H1 (cell line): ENCODE measurements around the gene ARHGDIG. TPM values are rescaled to one million over a fixed set of nuclear protein-coding genes. Genes with fewer than 3 reads are reported as not detected.

Experiments
- CBX5 ChIP-seq: fragments of 300-800, 300-1000 bp; sonication (generic); IDR thresholded peaks from 2 replicates; pipeline ENCODE4 v1.7.1; 2016; ENCODE audit warnings: antibody characterized with exemption, low read length, low read depth
- CHD7 ChIP-seq: fragments of 300-600 bp; sonication (generic); IDR thresholded peaks from 2 replicates; pipeline ENCODE4 v1.7.1; 2012; ENCODE audit warnings: low read length, moderate library complexity, mild to moderate bottlenecking, inconsistent platforms; ENCODE audit not compliant: insufficient replicate concordance
- HDAC2 ChIP-seq, 2 experiments: fragments of 300-600 bp in 1 of 2; sonication (generic) in 1 of 2; IDR thresholded peaks; 2 replicates each; pipeline ENCODE4 v1.6.1; 2011 to 2012; ENCODE audit warnings: low read depth in 2 of 2, low read length in 2 of 2, mild to moderate bottlenecking in 2 of 2, moderate library complexity in 2 of 2, borderline replicate concordance in 1 of 2, inconsistent platforms in 1 of 2
- HDAC6 ChIP-seq: IDR thresholded peaks from one replicate; pipeline ENCODE4 v1.7.1; 2012; ENCODE audit warnings: low read depth, mild to moderate bottlenecking, inconsistent platforms, low read length, moderate library complexity
- MAFK ChIP-seq: IDR thresholded peaks from 2 replicates; pipeline ENCODE4 v1.6.1; 2012; ENCODE audit warnings: low read depth, mild to moderate bottlenecking, improper control_type of control experiment, low read length
- RAD21 ChIP-seq, 2 experiments: IDR thresholded peaks in 1 of 2; conservative IDR thresholded peaks in 1 of 2; 2 replicates each; pipeline ENCODE4 v1.6.1; 2011; ENCODE audit warnings: low read depth in 2 of 2, low read length in 2 of 2, improper control_type of control experiment in 1 of 2, inconsistent platforms in 1 of 2, mild to moderate bottlenecking in 1 of 2, moderate library complexity in 1 of 2
- SIX5 ChIP-seq: IDR thresholded peaks from 2 replicates; pipeline ENCODE4 v1.6.1; 2011; ENCODE audit warnings: mild to moderate bottlenecking, low read depth, low read length
- SP1 ChIP-seq: IDR thresholded peaks from 2 replicates; pipeline ENCODE4 v1.6.1; 2011; ENCODE audit warnings: low read depth, low read length
- SP2 ChIP-seq: IDR thresholded peaks from 2 replicates; pipeline ENCODE4 v1.6.1; 2012; ENCODE audit warnings: mild to moderate bottlenecking, low read length, inconsistent platforms
- polyA plus RNA-seq, 7 experiments: library from polyadenylated mRNA; depleted of rRNA in 3 of 7; stranded (reverse) in 5 of 7; unstranded in 2 of 7; fragments of >200 nt in 5 of 7; fragments of 200-250 nt in 2 of 7; gene quantifications; 1 replicate in 5 of 7; 2 replicates in 1 of 7; 4 replicates in 1 of 7; pipeline versions ENCODE4 v1.2.1 to v1.2.3, GENCODE V29; 2011 to 2013; ENCODE audit warnings: missing spikeins in 2 of 7, mixed read lengths in 2 of 7
- total RNA-seq: library from RNA; stranded (reverse); fragmentation: NEBNext Ultra II Directional; extraction: Animal tissue kit (Norgen Biotek cat#: 25700); gene quantifications from 2 replicates; pipeline ENCODE4 v1.2.1, GENCODE V29; 2021
- TF ChIP-seq, protein P1 (sequence below): IDR thresholded peaks from 2 replicates; pipeline ENCODE4 v1.6.1; 2012; ENCODE audit warnings: inconsistent platforms

Gene ARHGDIG
- total and polyA plus RNA-seq, 2 of the 8 experiments (the other 6 are each of a cell fraction or from before 2014, with no cell fraction given), result 1.2 to 2.9 TPM

GRCh38 chr16:305916-306626 lies 25.7 kb downstream of the ARHGDIG start (continued):
- TF ChIP-seq RAD21 (IDR thresholded peaks at IDR 0.05 in 1 of 2, conservative IDR thresholded peaks at IDR 0.05 in 1 of 2; ENCODE audit: low read depth in 2 of 2, low read length in 2 of 2), result no peak
- TF ChIP-seq, protein P1, sequence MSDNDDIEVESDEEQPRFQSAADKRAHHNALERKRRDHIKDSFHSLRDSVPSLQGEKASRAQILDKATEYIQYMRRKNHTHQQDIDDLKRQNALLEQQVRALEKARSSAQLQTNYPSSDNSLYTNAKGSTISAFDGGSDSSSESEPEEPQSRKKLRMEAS, result no peak
- TF ChIP-seq HDAC6, result no peak
- no peak for TF ChIP-seq MAFK
- no peak for TF ChIP-seq SP1
- no peak for TF ChIP-seq SIX5
- TF ChIP-seq CHD7, result no peak
- no peak for TF ChIP-seq CBX5
- TF ChIP-seq SP2, result no peak
- no peak for TF ChIP-seq HDAC2 (IDR thresholded peaks at IDR 0.05; ENCODE audit: borderline replicate concordance in 1 of 2, low read depth in 2 of 2, low read length in 2 of 2)
